ENCODE measurements around the gene TUBB. TPM values are rescaled to one million over a fixed set of nuclear protein-coding genes. Genes with fewer than 3 reads are reported as not detected.
"Not testable (repeated sequence)": the region's sequence is repeated elsewhere in the genome, so short reads cannot be mapped to it uniquely, and the experiment has no call there.

TUBB gene
- total RNA-seq, 1 donor from 2014 or later: 1,084 TPM

DNA sequence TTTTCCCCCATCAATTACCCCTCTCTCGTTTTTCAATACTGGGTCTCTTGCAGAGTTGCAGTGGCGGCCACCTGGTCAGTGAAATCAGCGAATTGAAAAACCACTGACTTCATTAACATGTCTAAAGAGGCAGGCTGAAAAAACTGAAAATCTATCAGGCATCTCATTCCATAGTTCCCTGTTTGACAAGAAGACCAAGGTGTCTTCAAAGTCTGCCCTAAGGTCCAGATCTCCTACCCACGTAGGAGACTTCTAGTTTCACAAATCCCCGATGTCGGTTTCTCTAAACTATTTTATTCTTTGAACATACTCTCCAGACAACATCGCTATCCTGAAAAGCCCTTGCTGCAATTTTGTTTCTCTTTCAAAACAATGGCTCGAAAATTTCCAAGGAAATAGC is 796 bp upstream of the TUBB start:
- DNase-seq: no peak
- Mint-ChIP-seq H3K4me3 (peak overlapping the region; percentile 95), H3K4me1 (peaks cover 47% of the 10 kb centered on the region)

DNA sequence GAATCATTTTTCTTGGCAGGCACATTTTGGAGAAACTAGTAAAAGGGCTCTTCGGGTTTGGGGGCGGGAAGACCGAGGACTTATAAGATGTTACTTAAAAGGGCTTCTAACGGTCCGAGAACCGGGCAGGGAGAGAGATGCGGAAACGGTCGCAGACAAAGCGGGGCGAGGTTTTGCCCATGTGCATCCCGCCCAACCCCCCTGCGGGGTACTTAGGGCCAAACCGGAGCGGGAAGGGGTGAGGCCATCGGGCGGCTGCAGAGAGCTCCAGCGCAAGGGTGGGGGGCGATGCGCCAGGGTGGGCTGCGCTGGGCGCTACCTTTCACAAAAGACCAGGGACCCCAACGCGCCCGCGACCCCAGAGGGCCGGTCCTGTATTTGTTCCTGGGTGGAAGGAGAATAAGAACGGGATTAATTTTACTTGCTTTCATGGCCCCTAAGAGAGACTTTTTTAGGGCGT is 616 bp downstream of the TUBB start:
- Mint-ChIP-seq H3K27ac (peak overlapping the region; percentile 97), H3K4me1 (peaks cover 51% of the 10 kb centered on the region), H3K36me3 (ENCODE audit: low read depth) (peaks cover 59% of the 10 kb centered on the region), H3K9me3 (no peaks in the 10 kb centered on the region), H3K27me3 (no peaks in the 10 kb centered on the region), H3K4me3 (peak overlapping the region; percentile 95)
- peak; percentile 89 for DNase-seq
- intact Hi-C loops (cut with micrococcal nuclease): loop anchor here (1.0 to 10.0 kb wide), 4 partner anchors 16 to 364 kb away; partner anchors contain the start of genes GNL1, MRPS18B and PPP1R10

More for the DNA sequence above, 796 bp upstream of the TUBB start:
- H3K36me3 Mint-ChIP-seq (ENCODE audit: low read depth): peaks cover 57% of the 10 kb centered on the region
- no peaks in the 10 kb centered on the region for H3K9me3 Mint-ChIP-seq
- H3K27me3 Mint-ChIP-seq: no peaks in the 10 kb centered on the region
- peak overlapping the region; percentile 97 for H3K27ac Mint-ChIP-seq
- intact Hi-C loops (cut with micrococcal nuclease): no loop called here

DNA sequence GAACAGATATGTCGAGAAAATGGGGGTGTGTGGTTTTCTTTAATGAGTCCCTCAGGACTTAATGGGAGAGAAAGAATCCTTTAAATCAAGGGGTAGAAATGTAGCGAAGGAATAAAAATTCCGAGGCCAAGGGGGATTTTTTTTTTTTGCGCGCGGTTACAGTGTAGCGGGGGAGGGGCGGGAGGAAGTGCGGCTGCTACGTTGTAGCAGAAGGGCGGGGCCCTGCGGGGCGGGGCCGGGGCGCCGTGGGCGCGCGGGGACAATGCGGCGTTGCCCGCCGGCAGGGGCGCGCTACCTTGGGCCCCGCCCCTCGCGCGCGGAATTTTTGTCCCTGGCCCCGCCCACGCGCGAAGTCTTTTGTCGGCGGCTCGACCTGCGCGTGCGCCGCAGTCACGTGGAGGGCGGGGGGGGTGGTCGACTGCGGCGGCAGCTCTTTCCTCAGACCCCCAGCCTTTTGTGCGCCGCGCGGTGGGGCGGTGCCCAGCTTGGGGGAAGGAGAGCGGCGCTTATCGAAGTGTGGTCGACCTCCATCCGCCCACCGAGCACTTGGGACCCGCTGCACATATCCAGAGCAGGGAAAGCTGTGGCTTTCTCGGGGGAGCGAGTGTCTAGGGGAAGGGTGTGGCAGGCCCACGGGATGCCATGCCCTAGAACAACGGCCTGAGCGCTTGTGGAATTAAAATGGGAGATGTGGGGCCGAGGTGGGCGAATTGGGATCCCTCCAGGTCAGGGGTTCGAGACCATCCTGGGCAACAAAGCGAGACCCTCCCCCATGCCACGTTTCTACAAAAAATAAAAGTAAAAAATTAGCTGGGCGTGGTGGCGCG is 1.3 kb downstream of the TUBB start:
- DNase-seq: peak; percentile 99
- peaks cover 60% of the 10 kb centered on the region for H3K36me3 Mint-ChIP-seq (ENCODE audit: low read depth)
- peak overlapping the region; percentile 97 for H3K27ac Mint-ChIP-seq
- peaks cover 45% of the 10 kb centered on the region for H3K4me1 Mint-ChIP-seq
- intact Hi-C loops (cut with micrococcal nuclease): loop anchor here (1.0 to 10.0 kb wide), 5 partner anchors 10 to 363 kb away; partner anchors contain the start of genes MRPS18B and PPP1R10
- H3K27me3 Mint-ChIP-seq: no peaks in the 10 kb centered on the region
- H3K9me3 Mint-ChIP-seq: no peaks in the 10 kb centered on the region
- peak overlapping the region; percentile 95 for H3K4me3 Mint-ChIP-seq

DNA sequence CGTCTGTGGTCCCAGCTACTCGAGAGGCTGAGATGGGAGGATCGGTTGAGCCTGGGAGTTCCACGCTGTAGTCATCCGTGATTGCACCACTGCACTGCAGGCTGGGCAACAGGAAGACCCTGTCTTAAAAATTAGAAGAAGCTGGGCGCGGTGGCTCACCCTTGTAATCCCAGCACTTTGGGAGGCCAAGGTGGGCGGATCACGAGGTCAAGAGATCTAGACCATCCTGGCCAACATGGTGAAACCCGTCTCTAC is 1.8 kb downstream of the TUBB start:
- DNase-seq: peak; percentile 75
- not testable (repeated sequence) for H3K9me3 Mint-ChIP-seq, H3K27me3 Mint-ChIP-seq
- Mint-ChIP-seq H3K4me3 (peak overlapping the region; percentile 95), H3K27ac (peak overlapping the region; percentile 97), H3K36me3 (ENCODE audit: low read depth) (peaks cover 61% of the 10 kb centered on the region), H3K4me1 (peaks cover 44% of the 10 kb centered on the region)
- intact Hi-C loops (cut with micrococcal nuclease): loop anchor here (1.0 to 10.0 kb wide), 3 partner anchors 9 to 363 kb away; no protein-coding TSS in a partner anchor

DNA sequence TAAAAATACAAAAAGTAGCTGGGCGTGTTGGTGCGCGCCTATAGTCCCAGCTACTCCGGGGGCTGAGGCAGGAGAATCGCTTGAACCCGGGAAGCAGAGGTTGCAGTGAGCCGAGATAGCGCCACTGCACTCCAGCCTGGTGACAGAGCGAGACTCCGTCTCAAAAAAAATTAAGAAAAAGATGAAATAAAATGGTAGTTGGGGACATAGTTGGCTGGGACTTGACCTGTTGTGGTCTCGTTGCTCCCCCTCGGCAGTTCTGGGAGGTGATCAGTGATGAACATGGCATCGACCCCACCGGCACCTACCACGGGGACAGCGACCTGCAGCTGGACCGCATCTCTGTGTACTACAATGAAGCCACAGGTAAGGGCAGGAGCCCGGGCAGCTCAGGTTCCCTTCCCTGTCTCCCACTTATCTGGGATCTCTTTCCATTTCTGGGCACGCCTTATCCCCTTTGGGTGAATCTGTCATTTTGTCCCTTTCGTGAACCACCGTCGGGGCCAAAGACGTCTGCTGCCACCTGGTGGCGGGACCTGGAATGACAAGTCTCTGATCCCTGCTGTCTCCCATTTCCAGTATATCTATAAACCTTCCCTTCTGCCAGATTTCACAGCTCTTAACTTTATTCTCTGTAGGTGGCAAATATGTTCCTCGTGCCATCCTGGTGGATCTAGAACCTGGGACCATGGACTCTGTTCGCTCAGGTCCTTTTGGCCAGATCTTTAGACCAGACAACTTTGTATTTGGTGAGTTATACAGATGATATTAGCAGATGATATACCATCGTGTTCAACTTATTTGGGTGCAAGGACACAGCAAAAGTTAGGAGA is 2.3 kb downstream of the TUBB start:
- peaks cover 43% of the 10 kb centered on the region for H3K4me1 Mint-ChIP-seq
- peak; percentile 95 for DNase-seq
- H3K27ac Mint-ChIP-seq: peak overlapping the region; percentile 97
- no peaks in the 10 kb centered on the region for H3K9me3 Mint-ChIP-seq
- H3K36me3 Mint-ChIP-seq (ENCODE audit: low read depth): peaks cover 63% of the 10 kb centered on the region
- no peaks in the 10 kb centered on the region for H3K27me3 Mint-ChIP-seq
- intact Hi-C loops (cut with micrococcal nuclease): loop anchor here (1.0 to 10.0 kb wide), 3 partner anchors 9 to 362 kb away; no protein-coding TSS in a partner anchor
- H3K4me3 Mint-ChIP-seq: peak overlapping the region; percentile 95

DNA sequence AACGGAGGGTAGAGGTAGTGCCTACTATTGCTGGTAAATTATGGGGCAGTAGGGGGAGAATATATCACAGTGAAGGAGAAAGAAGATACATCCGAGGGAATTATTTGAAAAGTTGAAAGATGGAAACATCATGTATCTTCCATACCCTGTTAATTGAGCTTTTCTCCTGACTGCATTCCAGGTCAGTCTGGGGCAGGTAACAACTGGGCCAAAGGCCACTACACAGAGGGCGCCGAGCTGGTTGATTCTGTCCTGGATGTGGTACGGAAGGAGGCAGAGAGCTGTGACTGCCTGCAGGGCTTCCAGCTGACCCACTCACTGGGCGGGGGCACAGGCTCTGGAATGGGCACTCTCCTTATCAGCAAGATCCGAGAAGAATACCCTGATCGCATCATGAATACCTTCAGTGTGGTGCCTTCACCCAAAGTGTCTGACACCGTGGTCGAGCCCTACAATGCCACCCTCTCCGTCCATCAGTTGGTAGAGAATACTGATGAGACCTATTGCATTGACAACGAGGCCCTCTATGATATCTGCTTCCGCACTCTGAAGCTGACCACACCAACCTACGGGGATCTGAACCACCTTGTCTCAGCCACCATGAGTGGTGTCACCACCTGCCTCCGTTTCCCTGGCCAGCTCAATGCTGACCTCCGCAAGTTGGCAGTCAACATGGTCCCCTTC is 3.1 kb downstream of the TUBB start:
- DNase-seq, H3K27me3 Mint-ChIP-seq, H3K9me3 Mint-ChIP-seq: not testable (repeated sequence)
- Mint-ChIP-seq H3K4me3 (peak overlapping the region; percentile 95), H3K4me1 (peaks cover 44% of the 10 kb centered on the region), H3K27ac (peak overlapping the region; percentile 97), H3K36me3 (ENCODE audit: low read depth) (peaks cover 71% of the 10 kb centered on the region)
- intact Hi-C loops (cut with micrococcal nuclease): loop anchor here (10.0 kb wide), 1 partner anchor 362 kb away; no protein-coding TSS in a partner anchor

DNA sequence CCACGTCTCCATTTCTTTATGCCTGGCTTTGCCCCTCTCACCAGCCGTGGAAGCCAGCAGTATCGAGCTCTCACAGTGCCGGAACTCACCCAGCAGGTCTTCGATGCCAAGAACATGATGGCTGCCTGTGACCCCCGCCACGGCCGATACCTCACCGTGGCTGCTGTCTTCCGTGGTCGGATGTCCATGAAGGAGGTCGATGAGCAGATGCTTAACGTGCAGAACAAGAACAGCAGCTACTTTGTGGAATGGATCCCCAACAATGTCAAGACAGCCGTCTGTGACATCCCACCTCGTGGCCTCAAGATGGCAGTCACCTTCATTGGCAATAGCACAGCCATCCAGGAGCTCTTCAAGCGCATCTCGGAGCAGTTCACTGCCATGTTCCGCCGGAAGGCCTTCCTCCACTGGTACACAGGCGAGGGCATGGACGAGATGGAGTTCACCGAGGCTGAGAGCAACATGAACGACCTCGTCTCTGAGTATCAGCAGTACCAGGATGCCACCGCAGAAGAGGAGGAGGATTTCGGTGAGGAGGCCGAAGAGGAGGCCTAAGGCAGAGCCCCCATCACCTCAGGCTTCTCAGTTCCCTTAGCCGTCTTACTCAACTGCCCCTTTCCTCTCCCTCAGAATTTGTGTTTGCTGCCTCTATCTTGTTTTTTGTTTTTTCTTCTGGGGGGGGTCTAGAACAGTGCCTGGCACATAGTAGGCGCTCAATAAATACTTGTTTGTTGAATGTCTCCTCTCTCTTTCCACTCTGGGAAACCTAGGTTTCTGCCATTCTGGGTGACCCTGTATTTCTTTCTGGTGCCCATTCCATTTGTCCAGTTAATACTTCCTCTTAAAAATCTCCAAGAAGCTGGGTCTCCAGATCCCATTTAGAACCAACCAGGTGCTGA is 3.9 kb downstream of the TUBB start:
- Mint-ChIP-seq H3K36me3 (ENCODE audit: low read depth) (peaks cover 72% of the 10 kb centered on the region), H3K4me1 (peaks cover 39% of the 10 kb centered on the region), H3K27ac (peak overlapping the region; percentile 78), H3K4me3 (peak overlapping the region; percentile 95)
- H3K27me3 Mint-ChIP-seq, H3K9me3 Mint-ChIP-seq: not testable (repeated sequence)
- intact Hi-C loops (cut with micrococcal nuclease): loop anchor here (10.0 kb wide), 1 partner anchor 361 kb away; no protein-coding TSS in a partner anchor
- DNase-seq: peak; percentile 65

DNA sequence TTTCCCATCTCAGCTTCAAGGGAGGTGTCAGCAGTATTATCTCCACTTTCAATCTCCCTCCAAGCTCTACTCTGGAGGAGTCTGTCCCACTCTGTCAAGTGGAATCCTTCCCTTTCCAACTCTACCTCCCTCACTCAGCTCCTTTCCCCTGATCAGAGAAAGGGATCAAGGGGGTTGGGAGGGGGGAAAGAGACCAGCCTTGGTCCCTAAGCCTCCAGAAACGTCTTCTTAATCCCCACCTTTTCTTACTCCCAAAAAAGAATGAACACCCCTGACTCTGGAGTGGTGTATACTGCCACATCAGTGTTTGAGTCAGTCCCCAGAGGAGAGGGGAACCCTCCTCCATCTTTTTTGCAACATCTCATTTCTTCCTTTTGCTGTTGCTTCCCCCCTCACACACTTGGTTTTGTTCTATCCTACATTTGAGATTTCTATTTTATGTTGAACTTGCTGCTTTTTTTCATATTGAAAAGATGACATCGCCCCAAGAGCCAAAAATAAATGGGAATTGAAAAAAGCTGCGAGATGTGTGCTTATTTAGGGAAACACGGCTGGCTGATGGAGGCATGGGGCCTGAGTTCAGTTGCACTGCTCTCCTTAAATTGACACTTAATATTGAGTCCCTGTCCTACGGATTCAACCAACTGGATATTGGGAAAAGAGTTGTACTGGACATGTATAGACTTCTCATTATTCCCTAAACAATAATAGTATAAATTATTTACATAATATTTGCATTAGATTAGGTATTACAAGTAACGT is 4.9 kb downstream of the TUBB start:
- Mint-ChIP-seq H3K27ac (peak overlapping the region; percentile 71), H3K27me3 (no peaks in the 10 kb centered on the region), H3K4me3 (peak overlapping the region; percentile 95), H3K9me3 (no peaks in the 10 kb centered on the region), H3K4me1 (peaks cover 35% of the 10 kb centered on the region), H3K36me3 (ENCODE audit: low read depth) (peaks cover 77% of the 10 kb centered on the region)
- intact Hi-C loops (cut with micrococcal nuclease): loop anchor here (10.0 kb wide), 1 partner anchor 360 kb away; no protein-coding TSS in a partner anchor
- DNase-seq: no peak

DNA sequence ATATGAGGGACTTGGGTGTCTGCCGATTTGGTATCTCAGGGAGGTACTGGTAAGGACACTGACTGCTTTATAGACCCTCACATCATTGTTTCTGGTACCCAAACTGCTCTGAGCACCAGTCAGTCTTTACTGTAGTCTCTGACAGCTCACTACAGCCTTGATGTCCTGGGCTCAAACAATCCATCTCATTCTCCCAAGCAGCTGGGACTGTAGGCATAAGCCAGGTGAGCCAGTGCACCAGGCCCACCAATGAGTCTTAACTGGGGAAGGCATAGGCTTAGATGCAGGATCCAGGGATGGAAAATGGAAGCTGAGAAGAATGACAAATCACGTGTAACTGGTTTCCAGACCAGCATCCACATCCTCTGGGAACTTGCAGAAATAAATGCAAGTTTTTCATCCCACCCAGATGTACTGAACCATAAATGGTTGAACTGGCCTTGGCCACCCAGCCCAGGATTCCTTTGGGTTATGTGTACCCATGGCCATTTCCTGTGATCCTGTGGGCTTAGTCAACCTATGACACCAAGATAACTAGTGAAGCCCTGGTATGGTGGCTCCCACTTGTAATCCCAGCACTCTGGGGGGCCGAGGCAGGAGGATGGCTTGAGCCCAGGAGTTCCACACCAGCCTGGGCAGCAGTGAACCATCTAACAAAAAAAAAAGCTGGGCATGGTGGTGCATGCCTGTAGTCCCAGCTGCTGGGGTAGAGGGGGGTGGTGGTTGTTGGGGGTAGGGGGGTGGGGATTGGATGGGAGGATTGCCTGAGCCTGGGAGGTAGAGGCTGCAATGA is 5.8 kb downstream of the TUBB start:
- Mint-ChIP-seq H3K4me1 (peaks cover 43% of the 10 kb centered on the region), H3K27ac (no peak overlapping the region), H3K9me3 (no peaks in the 10 kb centered on the region), H3K4me3 (no peak overlapping the region), H3K27me3 (no peaks in the 10 kb centered on the region), H3K36me3 (ENCODE audit: low read depth) (peaks cover 80% of the 10 kb centered on the region)
- no peak for DNase-seq
- intact Hi-C loops (cut with micrococcal nuclease): loop anchor here (10.0 kb wide), 1 partner anchor 359 kb away; no protein-coding TSS in a partner anchor

DNA sequence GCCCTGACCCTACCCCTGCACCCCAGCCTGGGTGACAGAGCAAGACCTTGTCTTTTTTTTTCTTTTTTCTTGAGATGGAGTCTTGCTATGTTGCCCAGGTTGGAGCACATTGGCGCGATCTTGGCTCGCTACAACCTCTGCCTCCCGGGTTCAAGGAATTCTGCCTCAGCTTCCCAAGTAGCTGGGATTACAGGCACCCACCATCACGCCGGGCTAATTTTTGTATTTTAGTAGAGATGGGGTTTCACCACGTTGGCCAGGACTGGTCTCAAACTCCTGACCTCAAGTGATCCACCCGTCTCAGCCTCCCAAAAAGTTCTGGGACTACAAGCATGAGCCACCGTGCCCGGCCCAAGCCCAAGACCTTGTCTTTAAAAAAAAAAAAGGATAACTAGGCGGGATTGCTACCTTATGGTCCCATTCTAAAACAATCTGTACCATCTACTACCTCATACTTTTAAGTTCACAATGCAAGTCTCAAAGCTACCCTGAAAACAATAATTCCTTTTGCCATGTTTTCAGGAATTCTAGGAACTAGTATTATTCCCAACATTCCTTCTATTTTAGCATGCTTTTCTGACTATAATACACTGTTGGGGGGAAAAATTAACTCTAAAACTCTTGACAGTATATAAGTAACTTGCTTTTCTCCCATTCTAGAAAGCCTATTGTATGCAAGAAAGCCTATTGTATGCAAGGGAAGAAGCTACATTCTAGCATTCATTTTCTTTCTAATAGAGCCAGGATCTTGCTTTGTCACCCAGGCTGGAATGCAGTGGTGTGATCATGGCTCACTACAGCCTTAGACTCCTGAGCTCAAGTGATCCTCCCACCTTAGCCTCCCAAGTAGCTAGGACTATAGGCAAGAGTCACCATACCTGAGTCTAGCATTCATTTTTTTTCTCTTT is 6.6 kb downstream of the TUBB start:
- peak overlapping the region; percentile 41 for H3K27ac Mint-ChIP-seq
- DNase-seq: no peak
- H3K27me3 Mint-ChIP-seq: no peaks in the 10 kb centered on the region
- H3K4me1 Mint-ChIP-seq: peaks cover 48% of the 10 kb centered on the region
- intact Hi-C loops (cut with micrococcal nuclease): loop anchor here (10.0 kb wide), 1 partner anchor 358 kb away; no protein-coding TSS in a partner anchor
- H3K4me3 Mint-ChIP-seq: no peak overlapping the region
- H3K9me3 Mint-ChIP-seq: no peaks in the 10 kb centered on the region
- H3K36me3 Mint-ChIP-seq (ENCODE audit: low read depth): peaks cover 78% of the 10 kb centered on the region
